DND-41 (cell line): ENCODE data around the gene TIGD1.

Source experiments
- ATAC-seq: fragments of 200-7000 bp; cut with Tn5 transposase; 3 replicates; pipeline ENCODE4 v1.9.1; 2021; ENCODE audit warnings: low read depth; ENCODE audit not compliant: insufficient read depth
- DNase-seq: peaks from one replicate; pipeline ENCODE4 v3.0.0-alpha.2; 2020
- H2AFZ ChIP-seq: 2 replicates; pipeline ENCODE4 v1.6.0; 2012; ENCODE audit warnings: low read depth, low read length
- H3K27ac ChIP-seq: 2 replicates; pipeline ENCODE4 v1.5.1; 2012; ENCODE audit warnings: low read length, inconsistent platforms
- H3K27me3 ChIP-seq: fragments of 200-600 bp; sonication (generic); 2 replicates; pipeline ENCODE4 v1.6.0; 2012; ENCODE audit warnings: low read length, mild to moderate bottlenecking, inconsistent platforms; ENCODE audit not compliant: insufficient read depth, poor library complexity
- H3K36me3 ChIP-seq: 2 replicates; pipeline ENCODE4 v1.5.1; 2012; ENCODE audit warnings: low read length, inconsistent platforms; ENCODE audit not compliant: insufficient read depth
- H3K4me1 ChIP-seq: 2 replicates; pipeline ENCODE4 v1.5.1; 2012; ENCODE audit warnings: mild to moderate bottlenecking, low read length; ENCODE audit not compliant: insufficient read depth
- H3K4me2 ChIP-seq: 2 replicates; pipeline ENCODE4 v1.6.0; 2012; ENCODE audit warnings: mild to moderate bottlenecking, moderate library complexity, low read length, inconsistent platforms; ENCODE audit not compliant: insufficient read depth
- H3K4me3 ChIP-seq, 2 experiments: fragments of 200-600 bp in 1 of 2; shearing (Covaris generic) in 1 of 2; 2 replicates each; pipeline ENCODE4 v1.5.1; 2012 to 2016; ENCODE audit warnings: inconsistent platforms in 2 of 2, low read length in 2 of 2, mild to moderate bottlenecking in 2 of 2, low read depth in 1 of 2, moderate library complexity in 1 of 2
- H3K79me2 ChIP-seq: 2 replicates; pipeline ENCODE4 v1.6.0; 2012; ENCODE audit warnings: low read length, inconsistent platforms; ENCODE audit not compliant: insufficient read depth
- H3K9ac ChIP-seq: 2 replicates; pipeline ENCODE4 v1.6.0; 2012; ENCODE audit warnings: low read depth, mild to moderate bottlenecking, inconsistent platforms, low read length, moderate library complexity
- H3K9me3 ChIP-seq: 2 replicates; pipeline ENCODE4 v1.5.1; 2012; ENCODE audit warnings: low read length, moderate library complexity, mild to moderate bottlenecking, inconsistent platforms; ENCODE audit not compliant: insufficient read depth, severe bottlenecking
- H4K20me1 ChIP-seq: 2 replicates; pipeline ENCODE4 v1.6.0; 2012; ENCODE audit warnings: low read length; ENCODE audit not compliant: insufficient read depth
- EZH2 ChIP-seq: IDR thresholded peaks from 3 replicates; pipeline ENCODE4 v1.6.1; 2012; ENCODE audit warnings: borderline replicate concordance, low read depth, mild to moderate bottlenecking, moderate library complexity, low read length, inconsistent platforms; ENCODE audit not compliant: severe bottlenecking
- TF ChIP-seq, protein P1 (sequence below): IDR thresholded peaks from 2 replicates; pipeline ENCODE4 v1.5.1; 2012; ENCODE audit warnings: borderline replicate concordance, low read length, moderate library complexity, mild to moderate bottlenecking; ENCODE audit not compliant: poor library complexity, severe bottlenecking; ENCODE audit errors: extremely low read depth

Gene TIGD1

DNA sequence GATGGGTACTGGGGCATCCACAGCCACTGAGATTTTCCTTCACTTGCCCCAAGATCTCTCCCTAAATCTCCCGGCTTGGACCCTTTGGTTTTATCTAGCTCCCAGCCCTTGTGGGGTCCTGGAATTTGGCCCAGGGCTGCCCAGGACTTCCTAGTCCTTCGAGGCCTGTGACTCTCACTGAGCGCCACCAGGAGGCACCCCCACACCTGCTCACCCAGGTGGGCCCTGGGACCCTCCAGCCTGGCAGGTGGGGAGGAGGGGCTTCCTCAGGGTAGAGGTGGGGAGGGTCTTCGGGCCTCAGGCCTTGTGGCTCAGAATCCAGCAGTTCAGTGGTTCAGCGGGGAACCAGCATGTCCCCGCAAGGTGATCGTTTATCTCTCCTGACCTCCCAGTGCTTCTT lies 42.1 kb downstream of the TIGD1 start:
- H3K4me2 ChIP-seq: no peak overlapping the region
- H3K4me1 ChIP-seq: no peaks in the 10 kb centered on the region
- H3K27me3 ChIP-seq: peaks cover 18% of the 10 kb centered on the region
- H3K36me3 ChIP-seq: no peaks in the 10 kb centered on the region
- H4K20me1 ChIP-seq: no peaks in the 10 kb centered on the region; the same call in 1 of the 2 replicates
- no peak for TF ChIP-seq EZH2
- TF ChIP-seq, protein P1, sequence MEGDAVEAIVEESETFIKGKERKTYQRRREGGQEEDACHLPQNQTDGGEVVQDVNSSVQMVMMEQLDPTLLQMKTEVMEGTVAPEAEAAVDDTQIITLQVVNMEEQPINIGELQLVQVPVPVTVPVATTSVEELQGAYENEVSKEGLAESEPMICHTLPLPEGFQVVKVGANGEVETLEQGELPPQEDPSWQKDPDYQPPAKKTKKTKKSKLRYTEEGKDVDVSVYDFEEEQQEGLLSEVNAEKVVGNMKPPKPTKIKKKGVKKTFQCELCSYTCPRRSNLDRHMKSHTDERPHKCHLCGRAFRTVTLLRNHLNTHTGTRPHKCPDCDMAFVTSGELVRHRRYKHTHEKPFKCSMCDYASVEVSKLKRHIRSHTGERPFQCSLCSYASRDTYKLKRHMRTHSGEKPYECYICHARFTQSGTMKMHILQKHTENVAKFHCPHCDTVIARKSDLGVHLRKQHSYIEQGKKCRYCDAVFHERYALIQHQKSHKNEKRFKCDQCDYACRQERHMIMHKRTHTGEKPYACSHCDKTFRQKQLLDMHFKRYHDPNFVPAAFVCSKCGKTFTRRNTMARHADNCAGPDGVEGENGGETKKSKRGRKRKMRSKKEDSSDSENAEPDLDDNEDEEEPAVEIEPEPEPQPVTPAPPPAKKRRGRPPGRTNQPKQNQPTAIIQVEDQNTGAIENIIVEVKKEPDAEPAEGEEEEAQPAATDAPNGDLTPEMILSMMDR: peak; percentile 4
- no peak overlapping the region for H3K9ac ChIP-seq
- H3K27ac ChIP-seq: no peak overlapping the region
- no peaks in the 10 kb centered on the region for H3K9me3 ChIP-seq
- ATAC-seq: no peak
- H2AFZ ChIP-seq: no peak overlapping the region
- no peaks in the 10 kb centered on the region for H3K79me2 ChIP-seq
- no peak overlapping the region for H3K4me3 ChIP-seq
- DNase-seq: no peak

DNA sequence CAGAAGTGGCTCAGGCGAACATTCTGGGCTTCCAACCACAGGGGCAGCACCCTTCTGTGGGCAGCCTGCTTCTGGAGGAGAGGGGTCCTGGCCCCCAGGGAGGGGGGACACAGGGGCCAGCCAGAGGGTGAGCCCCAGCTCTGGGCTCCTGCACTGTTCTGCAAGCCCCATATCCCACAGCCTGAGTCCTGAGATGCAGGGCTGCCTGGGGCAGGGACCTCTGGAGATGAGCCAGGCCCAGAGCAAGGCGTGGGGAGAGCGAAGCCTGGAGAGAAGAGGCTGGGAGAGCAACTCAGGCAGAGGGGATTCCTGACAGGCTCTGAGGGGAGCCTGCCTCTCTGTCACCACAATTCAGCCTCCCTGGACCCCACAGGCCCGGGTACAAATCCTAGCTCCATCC lies 43.6 kb downstream of the TIGD1 start:
- Histone ChIP-seq H3K36me3 (no peaks in the 10 kb centered on the region), H3K79me2 (no peaks in the 10 kb centered on the region), H3K27ac (no peak overlapping the region), H4K20me1 (no peaks in the 10 kb centered on the region; the same call in 1 of the 2 replicates), H2AFZ (no peak overlapping the region), H3K9ac (no peak overlapping the region), H3K9me3 (no peaks in the 10 kb centered on the region), H3K4me3 (no peak overlapping the region), H3K27me3 (peaks cover 18% of the 10 kb centered on the region), H3K4me1 (no peaks in the 10 kb centered on the region), H3K4me2 (no peak overlapping the region)
- TF ChIP-seq, protein P1: no peak
- no peak for TF ChIP-seq EZH2
- DNase-seq (no peak), ATAC-seq (no peak)

DNA sequence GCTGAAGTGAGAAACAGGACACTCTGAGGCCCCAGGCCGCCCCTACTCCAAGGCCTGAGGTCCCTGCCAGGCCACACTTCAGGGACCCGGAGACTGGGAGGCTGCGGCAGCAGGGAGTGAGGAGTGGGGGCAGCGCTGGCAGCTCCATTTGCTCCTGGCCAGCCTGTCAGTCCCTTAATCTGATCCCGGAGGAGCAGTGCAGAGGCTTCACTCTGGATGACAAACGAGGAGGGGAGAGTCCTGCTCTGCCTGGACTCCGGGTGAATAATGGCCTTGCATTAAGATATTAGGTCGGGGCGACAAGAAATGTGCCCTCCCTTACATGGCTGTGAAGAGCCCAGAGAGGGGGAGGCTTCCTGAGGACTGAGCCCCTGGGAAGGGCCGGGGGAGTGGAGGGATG lies 44.5 kb downstream of the TIGD1 start:
- Histone ChIP-seq H2AFZ (no peak overlapping the region), H3K79me2 (no peaks in the 10 kb centered on the region), H3K4me3 (no peak overlapping the region), H3K9me3 (no peaks in the 10 kb centered on the region), H4K20me1 (no peaks in the 10 kb centered on the region; the same call in 1 of the 2 replicates), H3K4me2 (no peak overlapping the region), H3K27me3 (peaks cover 18% of the 10 kb centered on the region), H3K4me1 (no peaks in the 10 kb centered on the region), H3K27ac (no peak overlapping the region), H3K36me3 (no peaks in the 10 kb centered on the region), H3K9ac (no peak overlapping the region)
- TF ChIP-seq EZH2: no peak
- TF ChIP-seq, protein P1: no peak
- no peak for DNase-seq
- ATAC-seq: no peak

DNA sequence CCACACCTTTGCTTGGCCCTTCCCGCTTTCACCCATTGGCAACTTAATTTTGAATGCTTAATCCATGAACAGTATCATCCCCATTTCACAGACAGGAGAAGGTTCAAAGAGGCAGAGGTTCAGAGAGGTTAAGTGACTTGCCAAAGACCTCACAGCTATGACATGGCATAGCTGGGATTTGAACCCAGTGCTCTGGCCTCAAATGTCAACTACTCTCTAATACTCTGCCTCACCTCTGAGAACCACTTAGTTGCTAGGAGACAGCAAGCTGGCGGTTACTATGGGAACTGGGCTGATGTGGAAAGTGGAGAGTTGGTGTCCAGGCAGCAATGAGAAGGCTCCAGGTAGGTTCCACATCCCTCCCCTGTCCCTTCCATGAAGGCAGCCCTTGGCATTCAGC lies 45.9 kb downstream of the TIGD1 start:
- H3K79me2 ChIP-seq: no peaks in the 10 kb centered on the region
- TF ChIP-seq, protein P1: no peak
- H3K36me3 ChIP-seq: no peaks in the 10 kb centered on the region
- H3K27ac ChIP-seq: no peak overlapping the region
- H3K4me2 ChIP-seq: no peak overlapping the region
- no peaks in the 10 kb centered on the region for H3K4me1 ChIP-seq
- no peaks in the 10 kb centered on the region; the same call in 1 of the 2 replicates for H4K20me1 ChIP-seq
- no peaks in the 10 kb centered on the region for H3K9me3 ChIP-seq
- H3K4me3 ChIP-seq: no peak overlapping the region
- H3K9ac ChIP-seq: no peak overlapping the region
- ATAC-seq (no peak), DNase-seq (no peak)
- peaks cover 18% of the 10 kb centered on the region for H3K27me3 ChIP-seq
- H2AFZ ChIP-seq: no peak overlapping the region
